GM18867 (cell line): ENCODE measurements around the gene GIGYF2.

Experiments used
- ATAC-seq: cut with Tn5 transposase; IDR thresholded peaks from one replicate; pipeline ENCODE4 v1.9.1; 2021; ENCODE audit warnings: mild to moderate bottlenecking, moderate library complexity; ENCODE audit not compliant: unreplicated experiment

Gene GIGYF2

DNA sequence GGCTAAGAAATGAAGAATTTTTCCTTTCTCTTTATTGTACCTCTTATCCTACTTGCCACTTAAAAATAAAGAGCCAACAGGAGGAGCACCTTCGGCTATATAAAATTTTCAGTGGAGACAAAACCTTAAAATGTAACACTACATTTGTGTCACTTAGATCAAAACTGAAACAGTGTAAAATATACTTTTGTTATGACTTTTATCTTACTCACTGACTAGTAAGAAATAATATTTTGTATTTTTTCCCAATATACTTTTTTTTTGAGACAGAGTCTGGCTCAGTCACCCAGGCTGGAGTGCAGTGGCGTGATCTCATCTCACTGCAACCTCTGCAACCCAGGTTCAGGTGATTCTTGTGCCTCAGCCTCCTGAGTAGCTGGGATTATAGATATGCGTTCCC lies 50.9 kb downstream of the GIGYF2 start:
- no peak for ATAC-seq

DNA sequence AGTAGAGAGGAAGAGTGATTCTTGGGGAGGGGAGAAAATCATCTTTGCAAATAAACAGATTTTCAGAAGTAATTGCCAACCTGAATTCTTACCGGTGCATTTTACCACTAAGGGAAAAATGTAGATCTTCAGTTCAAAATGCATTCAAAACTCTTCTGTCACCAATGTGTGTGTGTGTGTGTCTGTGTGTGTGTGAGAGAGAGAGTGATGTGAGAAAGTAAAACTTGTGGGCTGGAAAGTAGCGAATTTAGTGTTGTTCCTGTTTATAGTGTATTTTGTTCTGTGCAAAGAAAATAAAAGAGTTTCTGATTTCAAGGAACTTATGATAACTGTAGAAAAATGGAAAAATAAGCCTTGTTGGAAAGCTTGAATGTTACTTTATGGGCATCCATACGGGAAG lies 52.2 kb downstream of the GIGYF2 start:
- ATAC-seq, result no peak

DNA sequence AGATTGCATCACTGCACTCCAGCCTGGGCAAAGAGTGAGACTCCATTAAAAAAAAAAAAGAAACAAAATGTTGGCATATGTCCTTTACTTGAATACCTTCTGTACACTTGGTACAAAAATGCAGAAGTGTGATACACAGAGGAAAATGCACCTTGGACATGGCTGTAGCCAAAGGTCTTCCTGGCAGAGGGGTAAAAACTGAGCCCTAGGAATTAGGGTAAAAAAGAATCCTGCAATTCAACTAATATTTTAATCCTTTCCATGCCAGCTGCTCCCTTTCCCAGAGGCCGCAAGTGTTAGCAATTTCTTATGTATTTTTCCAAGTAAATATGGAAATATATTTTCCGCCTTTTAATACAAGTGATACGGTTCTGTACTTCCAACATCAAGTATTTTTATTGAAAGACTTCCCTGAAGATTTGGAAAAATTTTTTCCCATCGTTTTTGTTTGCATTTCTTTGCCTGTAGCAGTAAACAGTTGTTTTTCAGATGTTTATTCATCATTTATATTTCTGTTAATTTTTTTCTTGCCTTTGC lies 53.1 kb downstream of the GIGYF2 start:
- no peak for ATAC-seq

DNA sequence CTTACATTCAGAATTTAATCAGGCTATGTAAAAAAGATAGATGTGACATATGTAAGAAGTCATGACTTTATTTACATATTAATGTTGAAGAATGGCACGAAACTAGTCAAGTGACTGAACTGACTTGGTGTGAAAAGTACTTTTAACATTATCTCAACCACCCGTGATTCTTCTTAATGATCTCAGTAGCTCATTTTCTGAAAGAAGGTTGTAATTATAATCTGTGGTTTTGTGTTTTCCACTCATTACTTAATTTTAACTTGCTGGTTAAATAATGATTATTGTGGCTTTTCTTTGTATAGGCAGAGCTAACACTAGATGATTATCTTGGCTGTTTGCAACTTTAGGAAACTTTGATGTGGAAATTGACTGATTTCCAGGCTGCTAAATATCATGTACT lies 60.8 kb downstream of the GIGYF2 start:
- ATAC-seq, result no peak

DNA sequence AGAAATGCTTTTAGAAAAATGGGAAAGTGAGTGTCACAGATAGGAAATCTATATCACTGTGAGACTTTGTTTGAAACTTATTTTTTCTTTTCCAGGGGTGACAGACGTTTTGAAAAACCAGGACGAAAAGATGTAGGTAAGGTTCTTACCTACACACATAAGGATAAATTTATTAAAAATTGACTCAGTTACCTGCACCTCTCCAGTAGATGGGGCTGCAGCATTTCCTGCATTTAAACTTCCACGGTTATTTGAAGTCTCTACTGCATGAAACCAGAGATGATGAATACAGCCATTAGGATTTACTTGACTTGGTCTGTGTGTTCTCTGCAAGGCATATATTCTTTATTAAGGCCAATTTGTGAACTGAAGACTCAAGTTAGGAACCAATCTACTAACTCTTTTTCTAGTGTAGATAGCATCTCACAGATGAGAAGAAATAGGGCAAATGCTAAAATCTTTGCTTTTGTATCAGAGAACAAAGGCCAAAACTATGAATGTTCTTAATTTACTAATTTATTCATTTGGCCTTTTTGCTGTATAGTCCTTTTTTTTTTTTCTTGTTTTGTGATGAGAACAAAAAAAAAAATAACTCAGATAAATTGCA lies 64.3 kb downstream of the GIGYF2 start:
- no peak for ATAC-seq

DNA sequence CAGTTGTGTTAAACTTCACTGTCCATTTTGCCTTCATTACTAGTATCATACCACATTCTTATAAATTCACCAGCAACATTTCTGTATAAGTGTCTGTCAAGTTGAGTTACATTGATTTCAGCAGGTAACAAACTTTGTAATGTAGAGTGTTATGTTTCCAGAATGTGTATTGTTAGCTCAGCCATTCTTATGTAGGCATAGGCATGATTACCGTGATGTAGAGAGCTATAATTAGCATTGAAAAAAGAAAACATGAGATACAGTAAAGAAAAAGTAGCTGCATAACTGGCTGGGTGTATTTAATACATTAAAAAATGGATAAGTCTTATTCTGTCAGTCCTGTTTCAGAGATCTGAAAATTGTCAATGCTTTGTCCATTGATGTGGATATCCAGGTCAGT lies 70.7 kb downstream of the GIGYF2 start:
- ATAC-seq, result no peak

DNA sequence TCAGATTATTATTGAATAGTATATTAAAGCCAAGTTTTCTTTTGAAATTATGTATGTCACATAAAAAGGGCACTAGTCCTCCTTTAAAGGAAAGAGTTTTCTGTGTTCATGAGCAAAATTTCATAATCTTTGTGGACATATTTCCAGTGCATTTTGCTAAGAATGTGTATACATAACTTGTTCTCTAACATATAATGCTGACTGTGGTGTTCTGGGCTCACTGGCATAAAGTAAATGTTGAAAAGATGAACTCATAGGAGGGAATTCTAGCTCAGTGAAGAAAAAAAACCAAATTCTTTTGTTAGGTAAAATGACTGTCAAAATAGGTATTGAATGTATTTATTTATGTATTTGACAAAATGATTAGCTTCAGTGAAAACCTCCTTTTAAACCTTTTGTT lies 73.1 kb downstream of the GIGYF2 start:
- ATAC-seq, result no peak

DNA sequence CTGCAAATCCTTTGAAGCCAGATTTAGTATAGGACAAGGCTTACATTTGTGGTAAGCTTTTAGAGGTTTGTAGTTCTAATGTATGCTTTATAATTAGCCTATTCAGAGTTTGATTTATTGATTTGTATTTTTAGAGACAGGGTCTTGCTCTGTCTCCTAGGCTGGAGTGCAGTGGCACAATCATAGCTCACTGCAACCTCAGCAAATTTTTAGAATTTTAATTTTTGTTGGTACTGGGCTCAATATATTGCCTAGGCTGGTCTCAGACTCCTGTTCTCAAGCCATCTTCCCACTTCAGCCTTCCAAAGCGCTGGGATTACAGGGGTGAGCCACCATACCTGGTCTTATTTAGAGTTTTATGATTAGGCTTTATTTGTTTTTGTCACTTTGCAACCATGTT lies 74.7 kb downstream of the GIGYF2 start:
- no peak for ATAC-seq

DNA sequence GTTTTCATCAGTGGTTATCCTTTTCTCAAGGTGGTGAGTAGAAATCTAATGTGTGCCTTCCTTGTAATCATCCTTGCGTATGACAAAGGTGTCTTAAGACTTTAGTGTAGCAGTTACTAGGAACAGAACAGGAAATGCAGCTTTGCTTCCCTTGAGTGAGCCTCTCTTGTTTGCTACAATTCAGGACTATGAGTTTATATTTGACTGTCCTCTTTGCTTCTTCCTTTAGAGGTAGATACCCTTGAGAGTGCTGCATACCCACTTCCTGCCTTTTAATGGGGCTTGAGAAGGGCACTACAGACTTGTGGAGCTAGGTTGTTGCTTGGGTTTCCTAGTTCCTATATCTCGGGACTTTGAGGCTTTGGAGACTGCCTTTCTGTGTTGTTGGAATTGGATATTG lies 75.4 kb downstream of the GIGYF2 start:
- no peak for ATAC-seq

DNA sequence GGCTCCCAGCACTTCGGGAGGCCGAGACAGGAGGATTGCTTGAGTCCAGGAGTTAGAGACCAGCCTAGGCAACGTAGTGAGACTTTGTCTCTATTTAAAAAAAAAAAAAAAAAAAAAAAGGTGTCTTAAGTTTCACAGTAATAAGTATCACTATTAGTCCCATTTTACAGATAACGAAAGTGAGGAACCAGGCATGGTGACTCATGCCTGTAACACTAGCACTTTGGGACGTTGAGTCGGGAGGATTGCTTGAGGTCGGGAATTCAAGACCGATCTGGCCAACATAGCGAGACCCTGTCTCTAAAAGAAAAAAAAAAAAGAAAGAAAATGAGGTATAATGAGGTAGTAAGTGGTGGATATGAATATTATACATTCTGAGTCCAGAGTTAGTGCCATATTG lies 76.7 kb downstream of the GIGYF2 start:
- ATAC-seq, result no peak

DNA sequence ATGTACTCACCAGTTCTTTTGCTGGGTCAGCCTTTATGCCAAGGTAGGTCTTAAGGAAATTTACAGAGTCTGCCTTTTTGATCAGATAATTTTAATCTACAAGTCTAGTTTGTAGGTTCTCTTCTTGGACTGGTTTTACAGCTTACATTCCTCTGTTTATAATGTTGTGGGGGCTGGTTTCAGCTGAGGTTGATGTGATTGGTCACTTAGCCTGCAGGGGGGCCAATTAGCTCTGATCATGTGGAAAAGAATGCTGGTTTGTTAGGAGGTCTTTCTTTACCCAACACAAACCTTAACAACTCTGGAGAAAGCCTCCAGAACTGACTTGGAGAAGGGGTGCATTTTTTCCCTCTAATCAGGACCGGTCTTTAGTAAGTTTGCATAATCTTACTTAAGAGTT lies 79.3 kb downstream of the GIGYF2 start, which contains the start of gene KCNJ13:
TSS of gene KCNJ13 (minus strand) at position 131 of the 400 bp plus-strand sequence. CDS start 5,203 bp downstream, outside the sequence.
- ATAC-seq, result no peak

DNA sequence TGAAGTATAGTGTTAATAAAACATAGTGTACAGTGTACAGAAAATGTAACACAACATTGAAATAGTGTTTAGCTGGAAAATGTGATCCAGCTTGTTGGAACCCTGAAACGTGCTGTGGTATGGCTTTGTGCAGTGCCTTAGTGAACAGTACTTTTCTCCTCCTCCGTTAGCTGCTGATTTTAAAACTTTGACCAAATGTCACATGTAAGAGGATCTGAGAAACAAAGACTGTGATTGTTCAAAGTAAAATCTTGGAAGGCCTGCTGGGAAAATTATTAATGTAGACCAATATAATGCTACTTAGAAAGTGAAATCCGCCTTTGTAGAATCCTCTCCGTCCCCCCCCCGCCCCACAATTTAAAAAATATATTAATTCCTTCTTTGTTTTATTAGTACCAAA lies 80.1 kb downstream of the GIGYF2 start:
- no peak for ATAC-seq

DNA sequence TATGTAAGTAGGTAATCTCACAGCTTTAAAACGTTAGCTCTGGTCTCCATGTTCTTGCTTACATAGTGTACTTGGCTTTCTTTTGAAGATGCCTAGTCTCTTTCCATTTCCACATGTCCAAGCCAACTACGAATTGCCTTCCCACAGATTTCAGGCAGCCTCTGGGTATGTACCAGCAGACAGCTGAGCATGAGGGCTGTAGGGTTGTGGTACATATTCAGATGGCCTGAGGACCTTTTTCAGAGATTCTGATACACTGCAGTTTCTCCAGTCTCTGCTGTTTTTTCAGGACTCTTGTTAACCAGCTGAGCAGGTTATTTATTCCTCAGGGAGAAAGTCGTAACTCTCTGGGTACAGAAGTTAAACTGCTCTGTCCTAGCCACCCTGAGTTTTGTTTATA lies 82.3 kb downstream of the GIGYF2 start:
- no peak for ATAC-seq

DNA sequence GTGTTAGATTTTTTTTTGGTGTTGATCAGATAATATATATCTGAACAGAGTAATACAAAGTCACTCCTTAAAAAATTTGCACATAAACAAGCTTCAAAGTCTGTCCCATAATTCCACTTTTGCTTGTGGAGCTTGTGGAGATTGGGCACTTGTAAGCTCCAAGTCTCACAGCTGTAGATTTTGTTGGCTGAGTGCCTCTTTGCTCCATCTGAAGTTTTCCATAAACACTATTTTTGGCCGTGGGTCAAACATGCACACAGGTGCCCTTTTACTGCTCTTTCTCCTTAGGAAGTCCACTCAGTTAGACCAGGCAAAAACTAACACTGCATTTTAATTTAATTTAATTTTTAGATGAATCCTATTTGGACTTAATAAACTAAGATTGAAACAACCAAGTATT lies 82.8 kb downstream of the GIGYF2 start:
- no peak for ATAC-seq

DNA sequence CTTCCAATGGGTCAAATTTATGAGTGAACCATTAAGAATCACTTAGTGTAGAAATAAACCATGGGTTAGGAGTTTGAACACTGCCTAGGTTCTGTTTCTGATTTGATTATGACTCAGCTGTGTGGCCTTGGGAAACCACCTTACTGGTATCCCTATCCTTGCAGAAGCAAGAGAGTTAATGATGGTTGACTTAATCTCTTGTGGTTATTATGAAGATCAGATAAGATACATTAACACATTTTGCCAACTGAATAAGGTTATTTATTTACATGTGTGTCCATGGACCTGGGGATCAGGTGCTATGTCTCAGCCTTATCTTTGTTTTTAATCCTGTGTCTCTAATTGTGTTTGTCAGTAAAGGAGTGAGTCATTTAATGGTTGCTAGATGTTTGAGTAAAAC lies 84.6 kb downstream of the GIGYF2 start:
- peak; percentile 81 for ATAC-seq

DNA sequence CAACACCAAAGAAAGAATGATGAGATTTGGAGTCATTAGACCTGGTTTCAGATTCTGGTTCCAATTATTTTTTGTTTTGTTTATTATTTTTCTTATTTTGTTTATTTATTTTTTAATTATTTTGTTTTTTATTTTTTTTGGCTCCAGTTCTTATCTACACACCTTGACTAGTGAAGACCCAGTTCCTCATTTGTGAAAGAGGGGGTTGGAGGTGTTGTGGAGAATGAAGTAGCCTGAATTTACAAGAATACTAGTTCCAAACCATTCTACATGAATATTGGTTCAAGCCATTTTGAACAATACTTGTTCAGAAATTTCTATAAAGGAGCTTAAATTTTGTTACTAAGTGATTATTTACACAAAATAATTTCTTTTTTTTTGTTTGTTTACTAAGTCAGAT lies 86.1 kb downstream of the GIGYF2 start:
- ATAC-seq, result no peak

DNA sequence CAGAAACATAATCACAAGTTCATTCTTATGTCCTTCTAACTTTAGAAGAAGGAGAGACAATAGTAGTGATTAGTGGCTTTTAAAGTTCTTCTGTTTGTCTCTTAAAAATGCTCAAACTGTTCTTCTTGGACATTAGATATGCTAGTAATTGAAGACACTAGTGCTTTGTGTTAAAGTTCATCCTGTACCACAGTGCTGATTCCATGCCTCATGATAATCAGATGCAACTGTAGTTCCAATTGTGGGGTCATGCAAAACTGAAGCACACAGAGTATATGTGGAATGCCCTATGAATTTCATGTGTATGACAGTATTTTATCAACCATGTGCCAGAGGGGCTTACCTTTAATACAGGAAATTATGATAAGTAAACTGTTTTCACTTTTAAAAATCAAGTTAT lies 90.7 kb downstream of the GIGYF2 start:
- ATAC-seq, result no peak

DNA sequence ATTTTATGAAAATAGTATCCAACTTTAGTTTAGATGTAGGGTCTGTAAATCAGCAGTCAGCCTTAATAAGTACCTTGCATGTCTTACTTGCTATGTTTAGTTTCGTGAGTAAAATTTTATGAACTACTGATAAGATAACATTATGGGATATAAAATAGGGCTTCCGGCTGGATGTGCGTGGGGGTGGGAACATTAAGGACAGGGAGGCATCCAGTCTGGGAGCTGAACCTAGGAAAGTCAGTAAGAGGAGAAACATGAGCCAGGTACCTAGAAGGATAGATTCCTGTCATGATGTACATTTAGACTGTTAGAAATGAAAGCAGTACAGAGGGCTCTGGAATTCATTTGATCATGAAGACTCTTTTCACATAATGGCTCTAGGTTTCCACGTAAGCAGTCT lies 92.0 kb downstream of the GIGYF2 start:
- no peak for ATAC-seq

DNA sequence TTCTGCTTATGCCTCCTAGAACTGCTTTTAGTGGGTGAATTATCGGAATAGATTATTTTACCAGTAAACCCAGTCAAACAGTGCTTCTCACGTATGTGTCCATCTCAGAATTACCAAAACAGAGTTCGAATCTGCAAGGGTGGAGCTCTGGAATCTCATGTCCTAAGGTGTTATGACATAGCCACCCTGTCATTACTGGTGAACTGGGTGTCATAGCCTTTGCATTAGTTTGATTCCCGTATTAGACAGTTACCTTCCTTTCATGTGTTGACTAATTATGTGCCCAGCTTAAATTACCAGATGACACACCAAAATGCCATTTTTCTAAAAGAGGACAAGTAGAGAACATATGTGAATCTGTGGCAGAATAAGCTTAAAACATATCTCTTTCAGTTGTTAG lies 94.4 kb downstream of the GIGYF2 start:
- ATAC-seq, result no peak

DNA sequence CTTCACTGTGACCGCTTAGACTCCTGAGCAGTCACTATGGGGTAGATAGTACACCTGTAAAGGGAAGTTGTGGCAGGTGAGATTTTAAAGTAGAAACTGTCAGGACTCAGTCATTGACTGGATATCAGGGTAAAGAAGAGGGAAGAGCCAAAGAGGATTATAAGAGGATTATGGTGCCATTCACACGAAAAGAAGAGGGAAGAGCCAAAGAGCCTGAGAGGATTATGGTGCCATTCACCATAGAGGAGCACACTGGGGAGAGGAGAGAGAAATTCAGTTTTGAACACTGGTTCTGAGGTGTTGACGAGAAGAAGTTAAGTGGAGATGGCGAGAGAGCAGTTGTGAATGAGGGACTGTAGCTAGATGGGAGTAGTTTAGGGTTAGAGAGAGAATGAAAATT lies 96.1 kb downstream of the GIGYF2 start:
- ATAC-seq, result no peak

DNA sequence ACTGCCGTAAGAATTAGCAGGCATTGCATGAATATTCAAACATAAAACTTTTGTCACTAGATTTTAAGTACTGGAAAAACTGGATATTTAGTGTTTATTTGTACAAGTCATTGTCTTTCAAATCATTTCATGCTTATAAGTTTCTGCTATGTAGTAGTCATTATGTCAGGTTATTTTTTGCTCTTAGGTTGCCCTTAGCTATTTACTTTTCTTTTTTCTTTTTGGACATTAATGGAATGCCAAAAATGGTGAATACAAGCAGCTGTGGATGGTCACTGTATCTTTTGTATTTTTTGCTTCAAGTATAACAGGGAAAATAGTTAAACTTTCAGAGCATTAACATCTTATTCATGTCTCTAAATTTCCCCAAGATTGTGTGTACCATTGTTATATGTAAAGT lies 97.8 kb downstream of the GIGYF2 start:
- ATAC-seq, result no peak

DNA sequence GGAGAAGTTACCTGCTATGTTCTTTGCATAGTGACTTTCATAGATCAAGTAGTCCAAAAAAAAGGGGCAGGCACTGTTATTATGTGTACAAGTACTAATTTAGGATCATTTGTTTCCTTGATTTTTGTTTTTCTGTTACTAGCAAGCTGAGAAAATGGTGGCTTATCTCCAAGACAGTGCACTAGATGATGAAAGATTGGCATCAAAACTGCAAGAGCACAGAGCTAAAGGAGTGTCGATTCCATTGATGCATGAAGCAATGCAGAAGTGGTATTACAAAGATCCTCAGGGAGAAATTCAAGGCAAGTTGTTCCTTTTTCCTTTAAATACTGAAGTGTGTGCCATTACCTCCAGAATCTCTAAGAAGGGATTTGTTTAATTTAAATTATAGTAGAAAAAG lies 98.8 kb downstream of the GIGYF2 start:
- no peak for ATAC-seq

DNA sequence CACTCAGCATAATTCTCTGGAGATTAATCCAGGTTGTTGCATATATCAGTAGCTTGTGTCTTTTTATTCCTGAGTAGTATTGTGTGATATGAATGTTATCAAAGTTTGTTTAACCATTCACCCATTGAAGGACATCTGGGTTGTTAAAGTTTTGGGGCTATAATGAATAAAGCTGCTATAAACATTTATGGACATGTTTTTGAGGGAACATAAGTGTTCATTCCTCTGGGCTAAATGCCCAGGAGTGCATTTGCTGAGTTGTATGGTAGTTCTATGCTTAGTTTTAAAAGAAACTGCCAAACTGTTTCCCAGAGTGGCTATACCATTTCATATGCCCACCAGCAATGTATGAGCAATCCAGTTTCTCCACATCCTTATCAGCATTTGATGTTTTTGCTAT lies 101.1 kb downstream of the GIGYF2 start:
- ATAC-seq, result no peak
